GM10266 (cell line): ENCODE data around the gene SPSB1.

Experiments used
- DNase-seq: peaks from one replicate; pipeline ENCODE4 v3.0.0; 2012; ENCODE audit errors: extremely low spot score
- TF ChIP-seq, protein P1 (sequence below): IDR thresholded peaks from 2 replicates; pipeline ENCODE4 v1.5.1; 2012; ENCODE audit warnings: mild to moderate bottlenecking, low read depth; ENCODE audit not compliant: control insufficient read depth, insufficient read depth; ENCODE audit errors: missing control alignments

Gene SPSB1

GRCh38 chr1:9289090-9289534, 3.6 kb upstream of the SPSB1 start:
- DNase-seq = peak; percentile 60

DNA sequence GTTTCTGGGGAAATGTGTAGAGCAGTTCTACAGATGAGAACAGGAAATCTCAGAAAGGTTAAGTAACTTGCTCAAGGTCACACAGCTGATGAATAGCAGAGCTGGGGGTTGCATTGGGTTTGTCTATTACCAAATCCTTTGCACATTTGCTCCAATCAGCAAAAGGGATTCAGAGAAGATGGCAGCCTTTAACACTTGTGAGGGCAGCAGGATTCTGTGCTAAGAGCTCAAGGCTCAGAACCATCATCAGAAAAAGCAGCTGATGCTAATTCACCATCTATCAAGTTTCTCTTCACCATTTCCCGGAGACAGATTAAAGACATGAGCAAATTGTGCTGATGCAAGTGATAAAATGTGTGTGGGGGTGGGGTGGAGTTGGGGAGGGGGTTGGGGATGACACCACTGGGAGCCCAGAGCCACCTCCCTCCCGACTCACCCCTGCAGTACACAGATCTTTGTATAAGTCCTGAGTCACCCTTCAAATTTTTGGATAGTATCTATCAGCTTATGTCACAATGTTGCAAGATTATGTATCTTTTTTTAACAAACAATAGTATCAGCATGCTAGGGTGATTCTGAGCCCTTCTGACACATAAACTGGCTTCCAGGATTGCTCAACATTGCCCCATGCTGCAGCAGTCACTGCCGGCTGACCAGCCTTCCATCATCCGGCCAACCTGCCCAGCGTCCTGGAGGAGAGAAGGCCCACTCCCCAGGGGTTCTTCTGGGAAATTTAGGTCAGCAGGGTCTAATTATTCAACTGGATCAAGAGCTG, 2.8 kb upstream of the SPSB1 start:
- TF ChIP-seq, protein P1, sequence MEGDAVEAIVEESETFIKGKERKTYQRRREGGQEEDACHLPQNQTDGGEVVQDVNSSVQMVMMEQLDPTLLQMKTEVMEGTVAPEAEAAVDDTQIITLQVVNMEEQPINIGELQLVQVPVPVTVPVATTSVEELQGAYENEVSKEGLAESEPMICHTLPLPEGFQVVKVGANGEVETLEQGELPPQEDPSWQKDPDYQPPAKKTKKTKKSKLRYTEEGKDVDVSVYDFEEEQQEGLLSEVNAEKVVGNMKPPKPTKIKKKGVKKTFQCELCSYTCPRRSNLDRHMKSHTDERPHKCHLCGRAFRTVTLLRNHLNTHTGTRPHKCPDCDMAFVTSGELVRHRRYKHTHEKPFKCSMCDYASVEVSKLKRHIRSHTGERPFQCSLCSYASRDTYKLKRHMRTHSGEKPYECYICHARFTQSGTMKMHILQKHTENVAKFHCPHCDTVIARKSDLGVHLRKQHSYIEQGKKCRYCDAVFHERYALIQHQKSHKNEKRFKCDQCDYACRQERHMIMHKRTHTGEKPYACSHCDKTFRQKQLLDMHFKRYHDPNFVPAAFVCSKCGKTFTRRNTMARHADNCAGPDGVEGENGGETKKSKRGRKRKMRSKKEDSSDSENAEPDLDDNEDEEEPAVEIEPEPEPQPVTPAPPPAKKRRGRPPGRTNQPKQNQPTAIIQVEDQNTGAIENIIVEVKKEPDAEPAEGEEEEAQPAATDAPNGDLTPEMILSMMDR = no peak
- no peak for DNase-seq

More at GRCh38 chr1:9289090-9289534, 3.6 kb upstream of the SPSB1 start:
- TF ChIP-seq, protein P1 = peak; percentile 90

DNA sequence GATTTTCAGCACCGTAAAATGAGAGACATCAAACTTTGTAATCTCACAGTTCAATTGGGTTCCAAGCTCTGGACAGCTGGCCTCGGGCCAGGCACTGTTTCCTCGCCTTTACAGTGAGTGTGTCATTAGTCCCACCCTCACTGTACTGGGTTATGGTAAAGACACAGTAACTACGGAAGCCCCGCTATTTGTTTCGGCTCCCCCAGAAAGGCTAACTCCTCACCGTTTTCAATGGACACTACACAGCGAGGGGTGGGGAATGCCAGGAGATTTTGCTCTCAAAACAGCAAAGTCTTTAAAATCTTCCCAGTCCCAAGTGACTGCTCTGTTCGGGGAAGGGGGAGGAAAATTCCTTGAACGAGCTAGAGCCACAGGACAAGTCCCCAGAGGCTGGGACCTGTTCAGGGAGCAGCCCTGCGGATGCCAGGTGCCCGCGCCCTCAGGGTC, 757 bp upstream of the SPSB1 start:
- DNase-seq = no peak
- TF ChIP-seq, protein P1 = no peak

- DNase-seq = no peak
- TF ChIP-seq, protein P1 = no peak
Observed at GRCh38 chr1:9293241-9293532, 493 bp downstream of the SPSB1 start.

DNA sequence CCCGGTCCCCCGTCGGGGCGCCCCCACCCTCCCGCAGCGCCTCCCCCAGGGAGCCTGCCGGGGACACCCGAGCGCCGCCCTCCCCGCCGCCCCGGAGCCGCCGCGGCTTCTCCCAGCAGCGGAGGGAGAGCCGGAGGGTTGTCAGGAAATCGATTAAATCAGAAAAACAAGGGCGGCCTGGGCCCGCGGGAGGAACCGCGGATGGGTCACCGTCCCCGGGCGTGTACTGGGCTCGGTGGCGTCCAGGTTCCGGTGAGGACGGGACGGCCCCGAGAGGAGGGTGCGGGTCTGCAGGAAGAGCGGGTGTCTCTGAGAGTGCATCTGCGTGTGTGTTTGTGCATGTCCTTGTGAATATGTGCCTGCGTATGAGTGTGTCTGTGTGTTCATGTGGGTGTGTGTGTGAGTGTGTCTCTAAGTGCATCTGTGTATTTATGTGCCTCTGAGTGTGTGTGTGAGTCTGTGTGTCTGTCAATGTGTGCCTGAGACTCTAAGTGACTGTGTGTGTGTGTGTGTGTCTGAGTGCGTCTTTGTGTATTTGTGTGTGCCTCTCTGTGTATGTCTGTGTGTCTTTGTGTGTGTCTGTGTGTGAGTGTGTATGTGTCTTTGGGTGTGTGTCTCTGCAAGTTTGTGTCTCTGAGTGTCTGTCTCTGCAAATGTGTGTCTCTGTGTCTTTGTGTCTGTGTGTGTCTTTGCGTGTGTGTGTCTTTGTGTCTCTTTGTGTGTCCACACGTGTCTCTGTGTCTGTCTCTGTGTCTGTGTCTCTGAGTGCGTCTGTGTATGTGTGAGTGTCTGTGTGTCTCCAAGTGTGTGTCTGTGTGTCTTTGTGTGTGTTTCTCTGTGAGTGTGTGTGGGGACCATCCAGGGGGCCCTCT, 1.1 kb downstream of the SPSB1 start:
- TF ChIP-seq, protein P1 = no peak
- peak; percentile 60 for DNase-seq

DNA sequence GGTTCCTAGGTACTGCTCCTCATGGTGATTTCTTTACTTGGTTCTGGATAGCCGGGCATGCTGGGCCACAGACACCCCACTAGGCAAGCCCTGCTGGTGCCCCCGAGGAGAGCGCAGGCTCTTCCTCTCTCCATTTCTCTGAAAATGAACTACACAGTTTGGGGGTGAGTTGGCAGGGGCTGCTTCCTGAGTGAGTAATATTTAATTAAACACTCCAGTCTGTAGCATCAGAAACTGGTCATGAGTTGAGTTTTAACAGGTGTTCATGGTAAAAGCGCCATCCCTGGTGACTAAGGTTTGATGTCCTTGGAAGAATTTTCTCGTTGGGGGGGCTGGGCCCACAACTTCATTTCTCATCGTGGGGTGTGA, 1.7 kb downstream of the SPSB1 start:
- no peak for DNase-seq
- TF ChIP-seq, protein P1 = no peak
